ENCODE data around the gene XRCC3.

- TF ChIP-seq DPF2 (IDR thresholded peaks at IDR 0.05) (no peak), POLR2AphosphoS5 (IDR thresholded peaks at IDR 0.05; ENCODE audit: low read length) (no peak), CHD1 (IDR thresholded peaks at IDR 0.05; ENCODE audit: low read depth, low read length) (no peak), CHD2 (IDR thresholded peaks at IDR 0.05; ENCODE audit: borderline replicate concordance, low read depth, low read length) (no peak), RAD21 (IDR thresholded peaks at IDR 0.05; ENCODE audit: insufficient read depth, low read depth, low read length) (no peak), PKNOX1 (IDR thresholded peaks at IDR 0.05) (no peak), POU2F2 (IDR thresholded peaks at IDR 0.05; ENCODE audit: borderline replicate concordance, low read depth, low read length) (no peak), CTCF (IDR thresholded peaks at IDR 0.05 in 2 of 3, conservative IDR thresholded peaks at IDR 0.05 in 1 of 3; ENCODE audit: control insufficient read depth in 2 of 3, extremely low read depth in 1 of 3, insufficient read depth in 1 of 3, low read depth in 3 of 3, low read length in 3 of 3) (no peak), SMAD1 (IDR thresholded peaks at IDR 0.05; ENCODE audit: low read depth, partially characterized antibody) (no peak), NR2C2 (IDR thresholded peaks at IDR 0.05; ENCODE audit: borderline replicate concordance, control insufficient read depth, insufficient read length, low read depth) (no peak), CEBPZ (IDR thresholded peaks at IDR 0.05; ENCODE audit: low read depth, low read length) (no peak), EZH2 (IDR thresholded peaks at IDR 0.05; ENCODE audit: borderline replicate concordance, control insufficient read depth, low read depth, low read length) (no peak)
Measured at GRCh38 chr14:103743691-103744090, 28.4 kb upstream of the XRCC3 start.
